ENCODE results near the gene COL4A5. TPM values are rescaled to one million over a fixed set of nuclear protein-coding genes. Genes with fewer than 3 reads are reported as not detected.

The COL4A5 gene
- total and polyA plus RNA-seq, 4 donors, result 49.4 to 119 (median 70.0) TPM

DNA sequence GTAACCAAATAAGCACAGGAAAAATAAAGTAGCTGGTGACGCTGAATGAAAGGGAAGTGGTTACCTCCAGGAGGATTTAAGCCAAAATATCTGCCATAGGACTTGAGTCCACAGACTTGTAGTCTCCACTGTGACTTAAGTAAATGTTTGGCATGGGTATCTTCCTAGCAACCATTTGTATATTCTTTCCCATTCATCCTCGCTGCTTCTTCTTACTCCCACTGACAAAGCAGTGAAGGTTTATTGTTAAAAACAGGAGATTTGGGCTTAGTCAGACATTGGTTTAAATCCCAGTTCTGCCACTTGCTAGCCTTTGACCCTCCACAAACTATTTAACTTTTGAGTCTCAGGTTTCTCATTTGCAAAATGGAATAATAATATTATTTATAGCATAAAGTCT, 23.7 kb upstream of the COL4A5 start:
- Histone ChIP-seq H3K4me1 (ENCODE audit: control insufficient read depth, insufficient read depth, low read length) (no peaks in the 10 kb centered on the region), H3K9me3 (ENCODE audit: control insufficient read depth, insufficient read depth, low read length) (no peaks in the 10 kb centered on the region), H3K4me3 (ENCODE audit: low read depth, low read length) (no peak overlapping the region), H3K36me3 (ENCODE audit: control insufficient read depth, insufficient read depth, low read length) (no peaks in the 10 kb centered on the region), H3K27me3 (ENCODE audit: control insufficient read depth, insufficient read depth, low read length) (no peaks in the 10 kb centered on the region), H3K27ac (ENCODE audit: low read depth, low read length) (no peak overlapping the region)
- DNase-seq (ENCODE audit: low read depth in 4 of 6, low spot score in 6 of 6), result peak in 2 of 6 donors; percentile 5 to 32
- WGBS (ENCODE audit: insufficient coverage), result 40% methylated on average over 1 of the region's 2 CpGs

DNA sequence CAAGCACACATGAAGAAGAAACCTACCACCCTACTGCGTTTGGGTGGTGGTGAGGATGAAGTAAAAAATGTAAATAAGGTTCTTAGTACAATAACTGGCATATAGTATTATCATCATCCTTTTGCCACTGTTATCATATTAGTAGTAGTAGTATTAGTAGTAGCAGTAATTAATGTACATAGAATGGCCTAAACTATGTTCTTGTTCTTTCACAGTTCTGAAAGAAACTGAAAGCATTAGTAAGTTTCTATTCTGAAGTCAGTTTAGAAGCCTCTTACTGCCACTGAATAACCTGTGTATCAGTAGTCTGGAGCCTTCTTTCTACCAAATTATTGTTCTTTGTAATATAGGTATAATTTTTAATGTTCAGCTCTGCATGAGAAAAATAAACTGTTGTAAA, 22.4 kb upstream of the COL4A5 start:
- WGBS (ENCODE audit: insufficient coverage), result no CpG with 5 or more reads among the region's 1 CpG
- Histone ChIP-seq H3K9me3 (ENCODE audit: control insufficient read depth, insufficient read depth, low read length) (no peaks in the 10 kb centered on the region), H3K36me3 (ENCODE audit: control insufficient read depth, insufficient read depth, low read length) (no peaks in the 10 kb centered on the region), H3K4me1 (ENCODE audit: control insufficient read depth, insufficient read depth, low read length) (no peaks in the 10 kb centered on the region), H3K27ac (ENCODE audit: low read depth, low read length) (no peak overlapping the region), H3K4me3 (ENCODE audit: low read depth, low read length) (no peak overlapping the region), H3K27me3 (ENCODE audit: control insufficient read depth, insufficient read depth, low read length) (no peaks in the 10 kb centered on the region)
- DNase-seq (ENCODE audit: low read depth in 4 of 6, low spot score in 6 of 6), result no peak

DNA sequence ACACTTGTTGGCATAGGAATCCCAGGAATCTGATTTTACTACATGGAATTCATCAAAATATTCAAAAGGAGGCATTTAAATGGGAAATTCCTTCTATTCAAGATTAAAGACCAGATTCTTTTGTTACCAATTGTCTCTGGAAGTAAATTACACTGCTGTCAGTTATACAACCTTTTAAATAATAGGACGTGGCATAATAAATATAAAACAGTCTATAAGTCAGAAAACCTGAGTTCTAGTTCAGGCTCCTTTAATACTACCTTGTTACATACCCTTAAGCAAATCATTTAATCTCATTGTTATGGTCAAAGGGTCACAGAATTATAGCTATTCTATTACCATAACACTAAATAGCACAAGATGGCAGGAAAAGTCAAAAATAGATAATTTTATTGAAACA, 20.2 kb upstream of the COL4A5 start:
- WGBS (ENCODE audit: insufficient coverage), result no CpG with 5 or more reads among the region's 1 CpG
- H3K27me3 ChIP-seq (ENCODE audit: control insufficient read depth, insufficient read depth, low read length), result peaks cover 6% of the 10 kb centered on the region
- DNase-seq (ENCODE audit: low read depth in 4 of 6, low spot score in 6 of 6), result no peak
- H3K4me1 ChIP-seq (ENCODE audit: control insufficient read depth, insufficient read depth, low read length), result no peaks in the 10 kb centered on the region
- no peaks in the 10 kb centered on the region for H3K9me3 ChIP-seq (ENCODE audit: control insufficient read depth, insufficient read depth, low read length)
- no peaks in the 10 kb centered on the region for H3K36me3 ChIP-seq (ENCODE audit: control insufficient read depth, insufficient read depth, low read length)
- H3K27ac ChIP-seq (ENCODE audit: low read depth, low read length), result no peak overlapping the region
- no peak overlapping the region for H3K4me3 ChIP-seq (ENCODE audit: low read depth, low read length)

DNA sequence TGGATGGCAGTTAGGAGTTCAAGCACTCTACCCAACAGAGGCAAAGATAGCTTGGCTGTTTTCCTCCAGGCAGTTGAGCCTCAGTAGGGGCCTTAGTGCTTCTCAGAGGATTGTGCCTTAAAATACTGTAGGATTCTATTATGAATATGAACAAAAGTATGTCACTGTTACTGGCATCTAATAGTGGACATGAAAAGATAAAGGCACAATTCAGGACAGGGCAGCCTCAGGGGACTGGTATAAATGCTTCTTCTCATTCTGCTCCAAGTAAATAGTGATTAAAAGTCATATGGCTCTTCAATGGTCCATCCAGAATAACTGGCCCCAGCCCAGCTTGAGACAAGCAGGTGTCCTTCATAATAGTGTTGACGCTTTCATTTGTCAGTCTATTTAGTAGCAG, 19.2 kb upstream of the COL4A5 start:
- H3K27ac ChIP-seq (ENCODE audit: low read depth, low read length), result no peak overlapping the region

DNA sequence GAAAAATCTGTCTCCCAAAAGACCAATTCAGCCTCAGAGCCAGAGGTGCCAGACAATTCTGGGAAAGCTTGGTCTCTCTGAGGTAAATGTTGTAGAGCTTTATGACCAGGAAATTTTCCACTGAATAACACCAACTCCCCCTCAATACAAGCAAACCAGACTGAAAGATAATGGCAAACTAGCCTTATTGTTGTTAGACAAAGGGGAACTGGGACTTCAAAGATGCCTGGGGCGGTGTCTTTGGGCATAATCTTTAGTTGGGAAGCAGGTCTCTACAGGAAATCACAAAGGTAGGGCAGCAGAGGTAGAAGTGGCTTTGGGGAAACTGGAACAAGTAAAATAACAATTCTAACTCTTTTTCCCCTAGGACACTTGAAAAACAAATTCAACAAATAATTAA, 13.4 kb upstream of the COL4A5 start:
- H3K36me3 ChIP-seq (ENCODE audit: control insufficient read depth, insufficient read depth, low read length), result no peaks in the 10 kb centered on the region
- WGBS (ENCODE audit: insufficient coverage), result no CpG with 5 or more reads among the region's 1 CpG
- peaks cover 14% of the 10 kb centered on the region for H3K27me3 ChIP-seq (ENCODE audit: control insufficient read depth, insufficient read depth, low read length)
- no peak for DNase-seq (ENCODE audit: low read depth in 4 of 6, low spot score in 6 of 6)
- H3K27ac ChIP-seq (ENCODE audit: low read depth, low read length), result no peak overlapping the region
- H3K9me3 ChIP-seq (ENCODE audit: control insufficient read depth, insufficient read depth, low read length), result no peaks in the 10 kb centered on the region
- no peak overlapping the region for H3K4me3 ChIP-seq (ENCODE audit: low read depth, low read length)
- H3K4me1 ChIP-seq (ENCODE audit: control insufficient read depth, insufficient read depth, low read length), result no peaks in the 10 kb centered on the region

More for the DNA sequence above, 19.2 kb upstream of the COL4A5 start:
- no peak for DNase-seq (ENCODE audit: low read depth in 4 of 6, low spot score in 6 of 6)
- WGBS (ENCODE audit: insufficient coverage), result no CpG with 5 or more reads among the region's 1 CpG
- H3K27me3 ChIP-seq (ENCODE audit: control insufficient read depth, insufficient read depth, low read length), result peaks cover 9% of the 10 kb centered on the region
- no peaks in the 10 kb centered on the region for H3K4me1 ChIP-seq (ENCODE audit: control insufficient read depth, insufficient read depth, low read length)
- H3K9me3 ChIP-seq (ENCODE audit: control insufficient read depth, insufficient read depth, low read length), result no peaks in the 10 kb centered on the region
- no peak overlapping the region for H3K4me3 ChIP-seq (ENCODE audit: low read depth, low read length)
- no peaks in the 10 kb centered on the region for H3K36me3 ChIP-seq (ENCODE audit: control insufficient read depth, insufficient read depth, low read length)

DNA sequence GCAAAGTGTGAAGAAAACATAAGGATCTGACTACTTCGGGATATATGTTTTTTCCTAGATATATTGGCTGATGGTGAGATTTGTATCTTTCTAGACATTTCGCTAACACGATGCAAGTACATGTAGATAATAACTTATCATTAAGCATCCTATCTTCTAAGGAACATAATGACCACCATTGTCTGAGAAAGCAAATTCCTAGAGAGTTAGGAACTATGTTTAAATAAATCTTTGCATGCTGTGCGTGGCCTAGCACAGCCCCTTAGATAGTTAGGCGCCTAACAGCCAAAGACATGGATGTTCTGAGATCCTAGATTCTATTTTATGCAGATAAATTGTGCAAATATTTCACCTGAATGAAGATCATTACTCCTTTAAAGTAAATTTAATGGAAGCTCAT, 4.4 kb upstream of the COL4A5 start:
- no peaks in the 10 kb centered on the region for H3K9me3 ChIP-seq (ENCODE audit: control insufficient read depth, insufficient read depth, low read length)
- peaks cover 24% of the 10 kb centered on the region for H3K27me3 ChIP-seq (ENCODE audit: control insufficient read depth, insufficient read depth, low read length)
- H3K36me3 ChIP-seq (ENCODE audit: control insufficient read depth, insufficient read depth, low read length), result no peaks in the 10 kb centered on the region
- H3K27ac ChIP-seq (ENCODE audit: low read depth, low read length), result no peak overlapping the region
- H3K4me3 ChIP-seq (ENCODE audit: low read depth, low read length), result no peak overlapping the region
- no CpG with 5 or more reads among the region's 5 CpGs for WGBS (ENCODE audit: insufficient coverage)
- no peak for DNase-seq (ENCODE audit: low read depth in 4 of 6, low spot score in 6 of 6)
- no peaks in the 10 kb centered on the region for H3K4me1 ChIP-seq (ENCODE audit: control insufficient read depth, insufficient read depth, low read length)

DNA sequence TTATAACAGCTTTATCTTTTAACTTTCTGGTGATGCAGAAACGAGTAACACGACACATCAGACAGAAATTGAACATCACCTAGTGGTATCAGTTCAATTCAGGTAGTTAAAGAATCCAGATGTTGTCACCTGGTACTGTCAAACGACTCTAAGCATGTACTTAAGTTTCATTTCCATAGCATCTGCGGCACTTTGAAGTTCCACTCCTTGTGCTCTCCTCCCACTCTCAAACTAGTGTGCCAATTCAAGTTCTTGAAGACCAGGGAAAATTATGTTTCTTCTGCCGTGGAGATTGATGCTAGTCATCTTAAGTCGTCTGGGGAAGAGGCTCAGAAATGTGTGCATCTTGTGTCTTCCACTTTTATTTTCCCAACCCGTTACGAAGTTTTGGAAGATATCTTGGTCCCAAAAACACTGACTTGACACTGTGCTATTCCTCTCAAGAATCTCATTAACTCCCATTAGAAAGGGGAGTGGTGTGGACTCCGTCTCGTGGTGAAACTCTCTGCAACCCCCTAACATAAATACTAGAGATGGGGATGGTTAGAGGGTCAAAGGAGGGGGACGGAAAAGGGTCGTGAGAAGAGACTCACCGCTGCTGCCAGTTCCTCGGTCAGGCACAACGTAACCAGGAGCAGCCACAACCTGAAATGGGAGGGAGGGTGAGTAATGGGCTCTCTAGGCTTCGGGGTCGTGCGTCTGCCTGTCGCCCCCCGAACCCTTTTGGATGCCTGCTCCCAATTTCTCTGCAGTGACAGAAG, 2.1 kb upstream of the COL4A5 start:
- 23% methylated on average over 15 of the region's 20 CpGs for WGBS (ENCODE audit: insufficient coverage)
- Histone ChIP-seq H3K4me3 (ENCODE audit: low read depth, low read length) (peak overlapping the region; percentile 26), H3K27me3 (ENCODE audit: control insufficient read depth, insufficient read depth, low read length) (peaks cover 29% of the 10 kb centered on the region), H3K4me1 (ENCODE audit: control insufficient read depth, insufficient read depth, low read length) (no peaks in the 10 kb centered on the region), H3K27ac (ENCODE audit: low read depth, low read length) (peak overlapping the region; percentile 4), H3K9me3 (ENCODE audit: control insufficient read depth, insufficient read depth, low read length) (no peaks in the 10 kb centered on the region), H3K36me3 (ENCODE audit: control insufficient read depth, insufficient read depth, low read length) (no peaks in the 10 kb centered on the region)
- DNase-seq (ENCODE audit: low read depth in 4 of 6, low spot score in 6 of 6), result peak in 1 of 6 donors; percentile 11

DNA sequence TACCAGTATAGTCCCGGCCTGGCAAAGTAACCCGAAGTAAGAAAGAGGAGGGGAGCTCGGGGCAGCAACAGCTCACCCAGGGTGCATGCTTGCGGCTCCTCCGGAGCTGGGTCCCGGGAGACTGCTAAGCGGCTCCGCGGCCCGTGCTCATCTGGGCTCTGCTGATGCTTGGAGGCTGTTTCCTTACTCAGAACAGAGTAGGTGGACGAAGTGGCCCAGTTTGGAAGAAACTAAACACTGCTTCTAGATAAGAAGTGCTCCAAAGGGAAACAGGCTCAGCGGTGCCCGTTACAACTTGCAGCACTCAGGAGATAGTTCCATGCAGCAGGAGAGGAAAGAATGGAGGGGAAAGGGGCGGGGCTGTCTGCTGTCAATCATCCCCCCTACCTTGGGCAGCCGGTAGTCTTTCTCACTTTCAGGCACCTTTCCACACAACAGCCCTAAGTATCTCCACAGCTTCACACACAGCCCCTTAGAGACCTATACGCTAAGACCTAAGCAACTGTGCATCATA, 1.5 kb upstream of the COL4A5 start, which contains the start of gene COL4A6:
Gene COL4A6, minus strand, starts transcription at position 313 of the 514 bp plus-strand sequence. Its CDS starts 226 bp downstream, at position 87.
- 23% methylated on average over 15 of the region's 16 CpGs for WGBS (ENCODE audit: insufficient coverage)
- Histone ChIP-seq H3K9me3 (ENCODE audit: control insufficient read depth, insufficient read depth, low read length) (no peaks in the 10 kb centered on the region), H3K36me3 (ENCODE audit: control insufficient read depth, insufficient read depth, low read length) (no peaks in the 10 kb centered on the region), H3K4me3 (ENCODE audit: low read depth, low read length) (peak within 1 kb of the TSS; percentile 66), H3K4me1 (ENCODE audit: control insufficient read depth, insufficient read depth, low read length) (no peaks in the 10 kb centered on the region), H3K27ac (ENCODE audit: low read depth, low read length) (peak within 1 kb of the TSS; percentile 82), H3K27me3 (ENCODE audit: control insufficient read depth, insufficient read depth, low read length) (peaks cover 29% of the 10 kb centered on the region)
- DNase-seq (ENCODE audit: low read depth in 4 of 6, low spot score in 6 of 6), result peak in 2 of 6 donors; percentile 7 to 49

DNA sequence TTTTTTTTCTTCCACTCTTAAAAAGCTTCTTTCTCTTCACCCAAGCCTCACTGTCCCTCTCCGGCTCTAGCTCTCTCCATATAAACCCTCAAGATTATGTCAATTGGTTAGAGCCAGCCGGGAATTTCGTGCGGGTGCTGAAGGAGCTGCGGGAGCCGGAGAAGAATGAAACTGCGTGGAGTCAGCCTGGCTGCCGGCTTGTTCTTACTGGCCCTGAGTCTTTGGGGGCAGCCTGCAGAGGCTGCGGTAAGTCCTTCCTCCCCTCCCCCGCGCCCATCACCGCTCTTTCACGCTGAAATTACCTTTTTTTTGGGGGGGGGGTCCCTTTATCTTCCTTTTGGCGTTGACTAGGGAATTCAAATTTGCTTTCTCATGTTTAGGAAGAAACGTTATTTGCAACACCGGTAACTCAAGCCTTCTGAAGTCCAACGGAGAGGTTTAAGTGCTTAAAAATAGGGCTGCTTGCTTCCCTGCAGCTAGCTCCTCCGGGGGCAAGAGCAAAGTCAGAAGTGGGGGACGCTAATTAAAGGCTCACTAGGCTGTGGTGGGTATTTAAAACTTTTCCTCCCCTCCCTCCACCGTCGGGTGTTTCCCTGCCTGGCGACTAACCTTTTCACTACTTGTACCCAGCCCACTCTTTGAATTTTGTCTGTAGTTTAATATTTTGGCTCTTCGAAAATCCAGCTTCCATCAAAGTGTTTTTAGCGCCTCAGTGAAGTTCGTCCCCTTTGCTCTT, 491 bp downstream of the COL4A5 start:
- Histone ChIP-seq H3K27me3 (ENCODE audit: control insufficient read depth, insufficient read depth, low read length) (peaks cover 29% of the 10 kb centered on the region), H3K9me3 (ENCODE audit: control insufficient read depth, insufficient read depth, low read length) (no peaks in the 10 kb centered on the region), H3K4me1 (ENCODE audit: control insufficient read depth, insufficient read depth, low read length) (no peaks in the 10 kb centered on the region), H3K36me3 (ENCODE audit: control insufficient read depth, insufficient read depth, low read length) (no peaks in the 10 kb centered on the region), H3K27ac (ENCODE audit: low read depth, low read length) (peak overlapping the region; percentile 82), H3K4me3 (ENCODE audit: low read depth, low read length) (peak overlapping the region; percentile 66)
- WGBS (ENCODE audit: insufficient coverage), result 25% methylated on average over 9 of the region's 25 CpGs
- DNase-seq (ENCODE audit: low read depth in 4 of 6, low spot score in 6 of 6), result peak in 3 of 6 donors; percentile 2 to 54 (median 41)
